HG02798 (cell line): ENCODE measurements around the gene NAGK.
"Not testable (repeated sequence)": the region's sequence is repeated elsewhere in the genome, so short reads cannot be mapped to it uniquely, and the experiment has no call there.

Experiments
- ATAC-seq: cut with Tn5 transposase; IDR thresholded peaks from one replicate; pipeline ENCODE4 v1.9.1; 2021; ENCODE audit warnings: mild to moderate bottlenecking; ENCODE audit not compliant: unreplicated experiment, poor library complexity

Gene NAGK

GRCh38 chr2:71102981-71103681 is 34.7 kb downstream of the NAGK start:
- ATAC-seq = no peak

- no peak for ATAC-seq
These were observed 35.4 kb downstream of the NAGK start for GRCh38 chr2:71103809-71104208.

- not testable (repeated sequence) for ATAC-seq
These were observed 38.0 kb downstream of the NAGK start for GRCh38 chr2:71106463-71106862.

GRCh38 chr2:71108091-71108490 is 39.6 kb downstream of the NAGK start:
- ATAC-seq = no peak

GRCh38 chr2:71113843-71114242 is 45.4 kb downstream of the NAGK start:
- ATAC-seq = no peak

GRCh38 chr2:71117063-71117462 is 48.6 kb downstream of the NAGK start:
- no peak for ATAC-seq

- no peak for ATAC-seq
These were observed 51.7 kb downstream of the NAGK start for GRCh38 chr2:71120195-71120594.

- ATAC-seq = no peak
These were observed 53.0 kb downstream of the NAGK start for GRCh38 chr2:71121479-71121878.

- no peak for ATAC-seq
These were observed 54.2 kb downstream of the NAGK start for GRCh38 chr2:71122387-71123298.

GRCh38 chr2:71125506-71126294 is 57.3 kb downstream of the NAGK start:
- no peak for ATAC-seq

GRCh38 chr2:71126957-71127356 is 58.5 kb downstream of the NAGK start:
- no peak for ATAC-seq
